GM23338 (cell line): ENCODE data around the gene TCERG1L. TPM values are rescaled to one million over a fixed set of nuclear protein-coding genes. Genes with fewer than 3 reads are reported as not detected.

Experiments
- ATAC-seq: fragments of 200-7000 bp; cut with Tn5 transposase; 3 replicates; pipeline ENCODE4 v1.9.1; 2020
- DNase-seq: peaks from one replicate; pipeline ENCODE4 v3.0.0-alpha.2; 2015; ENCODE audit warnings: low spot score
- H2AFZ ChIP-seq: fragments of 200-600 bp; sonication (generic); 2 replicates; pipeline ENCODE4 v1.8.0; 2016; ENCODE audit warnings: antibody characterized with exemption, mild to moderate bottlenecking, moderate library complexity
- H3F3A ChIP-seq: fragments of 200-600 bp; sonication (generic); replicated peaks from 2 replicates; pipeline ENCODE4 v1.8.0; 2017; ENCODE audit warnings: antibody characterized with exemption, mixed run types, low read depth
- H3K27ac ChIP-seq: fragments of 200-600 bp; sonication (generic); 2 replicates; pipeline ENCODE4 v1.6.1; 2016; ENCODE audit warnings: low read depth
- H3K27me3 ChIP-seq: fragments of 200-600 bp; sonication (generic); 2 replicates; pipeline ENCODE4 v1.8.0; 2016; ENCODE audit warnings: mild to moderate bottlenecking, mixed run types, moderate library complexity; ENCODE audit not compliant: insufficient read depth
- H3K36me3 ChIP-seq: fragments of 200-600 bp; sonication (generic); 2 replicates; pipeline ENCODE4 v1.8.0; 2016; ENCODE audit warnings: mild to moderate bottlenecking; ENCODE audit not compliant: insufficient read depth
- H3K4me1 ChIP-seq: fragments of 200-600 bp; sonication (generic); 2 replicates; pipeline ENCODE4 v1.8.0; 2016; ENCODE audit warnings: mild to moderate bottlenecking, moderate library complexity; ENCODE audit not compliant: insufficient read depth
- H3K4me2 ChIP-seq: fragments of 200-600 bp; sonication (generic); 2 replicates; pipeline ENCODE4 v1.7.1; 2017; ENCODE audit warnings: mixed run types
- H3K4me3 ChIP-seq: fragments of 200-600 bp; sonication (generic); 2 replicates; pipeline ENCODE4 v1.6.1; 2016; ENCODE audit warnings: mixed run types
- H3K79me2 ChIP-seq: fragments of 200-600 bp; sonication (generic); replicated peaks from 2 replicates; pipeline ENCODE4 v1.8.0; 2017; ENCODE audit warnings: mild to moderate bottlenecking; ENCODE audit not compliant: insufficient read depth
- H3K9me2 ChIP-seq: fragments of 200-600 bp; sonication (generic); 2 replicates; pipeline ENCODE4 v1.8.0; 2017; ENCODE audit not compliant: insufficient read depth
- H4K20me1 ChIP-seq: fragments of 200-600 bp; sonication (generic); replicated peaks from 2 replicates; pipeline ENCODE4 v1.8.0; 2017; ENCODE audit warnings: mild to moderate bottlenecking; ENCODE audit not compliant: insufficient read depth
- H3K27ac Mint-ChIP-seq: 2 replicates; pipeline ENCODE4 v1.8.0; 2020; ENCODE audit warnings: inconsistent platforms, mild to moderate bottlenecking, moderate library complexity, mixed read lengths
- H3K27me3 Mint-ChIP-seq: 3 replicates; pipeline ENCODE4 v1.8.0; 2022; ENCODE audit warnings: low read depth, mild to moderate bottlenecking, moderate library complexity, mixed read lengths, inconsistent platforms; ENCODE audit not compliant: insufficient read depth, poor library complexity
- H3K36me3 Mint-ChIP-seq: 3 replicates; pipeline ENCODE4 v1.8.0; 2021; ENCODE audit warnings: low read depth, mild to moderate bottlenecking, inconsistent platforms, moderate library complexity, mixed read lengths
- H3K4me1 Mint-ChIP-seq: 3 replicates; pipeline ENCODE4 v1.8.0; 2020; ENCODE audit warnings: mild to moderate bottlenecking, inconsistent platforms, mixed read lengths
- H3K4me3 Mint-ChIP-seq: 3 replicates; pipeline ENCODE4 v1.8.0; 2021; ENCODE audit warnings: moderate library complexity, mild to moderate bottlenecking, inconsistent platforms, mixed read lengths
- H3K9me3 Mint-ChIP-seq: 3 replicates; pipeline ENCODE4 v1.8.0; 2020; ENCODE audit warnings: moderate library complexity, mild to moderate bottlenecking, inconsistent platforms, mixed read lengths
- CREB1 ChIP-seq: fragments of 250-450 bp; sonication (Bioruptor Pico); IDR thresholded peaks from 2 replicates; pipeline ENCODE4 v1.5.0; 2020; ENCODE audit warnings: low read depth, mild to moderate bottlenecking, moderate library complexity
- EZH2 ChIP-seq: fragments of 200-600 bp; sonication (generic); IDR thresholded peaks from one replicate; pipeline ENCODE4 v1.8.0; 2017; ENCODE audit warnings: antibody characterized with exemption, mild to moderate bottlenecking, low read depth; ENCODE audit not compliant: unreplicated experiment
- EZH2phosphoT487 ChIP-seq: fragments of 200-600 bp; sonication (generic); IDR thresholded peaks from one replicate; pipeline ENCODE4 v1.8.1; 2018; ENCODE audit warnings: antibody characterized with exemption; ENCODE audit not compliant: unreplicated experiment
- JUNB ChIP-seq: IDR thresholded peaks from one replicate; pipeline ENCODE4 v1.6.1; 2016; ENCODE audit warnings: antibody characterized with exemption; ENCODE audit not compliant: unreplicated experiment
- NANOG ChIP-seq: IDR thresholded peaks from 2 replicates; pipeline ENCODE4 v1.6.1; 2016; ENCODE audit warnings: antibody characterized with exemption, borderline replicate concordance
- POLR2AphosphoS5 ChIP-seq: IDR thresholded peaks from 2 replicates; pipeline ENCODE4 v1.6.1; 2016; ENCODE audit warnings: antibody characterized with exemption, low read depth
- STAT1 ChIP-seq: IDR thresholded peaks from one replicate; pipeline ENCODE4 v1.6.1; 2016; ENCODE audit warnings: antibody characterized with exemption; ENCODE audit not compliant: unreplicated experiment
- ZNF114 ChIP-seq: fragments of 250-450 bp; sonication (Bioruptor Pico); IDR thresholded peaks from 2 replicates; pipeline ENCODE4 v1.5.0; 2020; ENCODE audit warnings: mild to moderate bottlenecking, moderate library complexity
- ZNF331 ChIP-seq: fragments of 250-450 bp; sonication (Bioruptor Pico); IDR thresholded peaks from 2 replicates; pipeline ENCODE4 v1.5.0; 2020; ENCODE audit warnings: low read depth, mild to moderate bottlenecking, moderate library complexity
- polyA plus RNA-seq: library from polyadenylated mRNA; unstranded; fragments of >200 nt; fragmentation: Nextera tagmentation; extraction: Ambion mirVana; gene quantifications from 2 replicates; pipeline ENCODE4 v1.2.1, GENCODE V29; 2016
- total RNA-seq: library from RNA; depleted of rRNA; stranded (reverse); fragments of >200 nt; shearing (Covaris generic); gene quantifications from 2 replicates; pipeline ENCODE4 v1.2.3, GENCODE V29; 2014
- TF ChIP-seq, protein P1 (sequence below), 2 experiments: fragments of 200-600 bp in 1 of 2; sonication (generic) in 1 of 2; conservative IDR thresholded peaks; 2 replicates each; pipeline versions ENCODE4 v1.5.1 to v1.6.1; 2016 to 2017; ENCODE audit warnings: antibody characterized with exemption in 2 of 2, low read depth in 2 of 2, mild to moderate bottlenecking in 2 of 2, moderate library complexity in 1 of 2
- TF ChIP-seq, protein P2 (sequence below): IDR thresholded peaks from 2 replicates; pipeline ENCODE4 v1.6.1; 2016; ENCODE audit warnings: antibody characterized with exemption
- TF ChIP-seq, protein P3 (sequence below): IDR thresholded peaks from one replicate; pipeline ENCODE4 v1.6.1; 2018; ENCODE audit warnings: antibody characterized with exemption; ENCODE audit not compliant: unreplicated experiment
- TF ChIP-seq, protein P4 (sequence below): fragments of 250-450 bp; sonication (Bioruptor Pico); IDR thresholded peaks from 2 replicates; pipeline ENCODE4 v1.5.0; 2020; ENCODE audit warnings: mild to moderate bottlenecking, moderate library complexity

Gene TCERG1L
- total and polyA plus RNA-seq, 2 experiments from 2014 or later: 3.9 to 5.5 TPM

DNA sequence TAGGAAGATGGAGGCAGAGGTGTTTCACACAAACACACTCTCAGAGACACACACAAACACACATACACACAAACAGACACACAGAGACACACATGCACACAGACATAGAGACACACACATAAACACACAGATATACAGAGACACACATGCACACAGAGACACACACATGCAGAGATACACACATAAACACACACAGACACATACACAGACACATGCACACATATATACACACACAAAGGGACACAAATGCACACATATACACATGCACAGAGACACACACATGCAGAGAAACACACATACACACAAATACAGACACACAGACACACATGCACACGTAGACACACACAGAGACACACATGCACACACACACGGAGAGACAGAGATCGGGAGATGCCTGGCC, 163.3 kb downstream of the TCERG1L start:
- H3K9me2 ChIP-seq: no peaks in the 10 kb centered on the region
- peaks cover 6% of the 10 kb centered on the region; the same call in 1 of the 2 replicates for H3K36me3 ChIP-seq
- no peaks in the 10 kb centered on the region for H4K20me1 ChIP-seq
- Mint-ChIP-seq H3K4me3 (no peak overlapping the region), H3K9me3 (peaks cover 89% of the 10 kb centered on the region), H3K4me1 (peaks cover 6% of the 10 kb centered on the region), H3K36me3 (peaks cover 54% of the 10 kb centered on the region), H3K27ac (no peak overlapping the region), H3K27me3 (peaks cover 10% of the 10 kb centered on the region)
- no peaks in the 10 kb centered on the region for H3K27me3 ChIP-seq
- H3K4me3 ChIP-seq: no peak overlapping the region
- H3K4me2 ChIP-seq: no peak overlapping the region
- no peaks in the 10 kb centered on the region for H3K79me2 ChIP-seq
- no peak overlapping the region for H2AFZ ChIP-seq
- no peak for TF ChIP-seq EZH2phosphoT487
- TF ChIP-seq POLR2AphosphoS5: no peak
- no peak for TF ChIP-seq EZH2
- no peak for TF ChIP-seq ZNF114
- TF ChIP-seq STAT1: no peak
- TF ChIP-seq, protein P1, sequence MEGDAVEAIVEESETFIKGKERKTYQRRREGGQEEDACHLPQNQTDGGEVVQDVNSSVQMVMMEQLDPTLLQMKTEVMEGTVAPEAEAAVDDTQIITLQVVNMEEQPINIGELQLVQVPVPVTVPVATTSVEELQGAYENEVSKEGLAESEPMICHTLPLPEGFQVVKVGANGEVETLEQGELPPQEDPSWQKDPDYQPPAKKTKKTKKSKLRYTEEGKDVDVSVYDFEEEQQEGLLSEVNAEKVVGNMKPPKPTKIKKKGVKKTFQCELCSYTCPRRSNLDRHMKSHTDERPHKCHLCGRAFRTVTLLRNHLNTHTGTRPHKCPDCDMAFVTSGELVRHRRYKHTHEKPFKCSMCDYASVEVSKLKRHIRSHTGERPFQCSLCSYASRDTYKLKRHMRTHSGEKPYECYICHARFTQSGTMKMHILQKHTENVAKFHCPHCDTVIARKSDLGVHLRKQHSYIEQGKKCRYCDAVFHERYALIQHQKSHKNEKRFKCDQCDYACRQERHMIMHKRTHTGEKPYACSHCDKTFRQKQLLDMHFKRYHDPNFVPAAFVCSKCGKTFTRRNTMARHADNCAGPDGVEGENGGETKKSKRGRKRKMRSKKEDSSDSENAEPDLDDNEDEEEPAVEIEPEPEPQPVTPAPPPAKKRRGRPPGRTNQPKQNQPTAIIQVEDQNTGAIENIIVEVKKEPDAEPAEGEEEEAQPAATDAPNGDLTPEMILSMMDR (conservative IDR thresholded peaks at IDR 0.05; ENCODE audit: low read depth in 2 of 2): no peak
- no peak for TF ChIP-seq JUNB
- TF ChIP-seq NANOG: no peak
- TF ChIP-seq, protein P2, sequence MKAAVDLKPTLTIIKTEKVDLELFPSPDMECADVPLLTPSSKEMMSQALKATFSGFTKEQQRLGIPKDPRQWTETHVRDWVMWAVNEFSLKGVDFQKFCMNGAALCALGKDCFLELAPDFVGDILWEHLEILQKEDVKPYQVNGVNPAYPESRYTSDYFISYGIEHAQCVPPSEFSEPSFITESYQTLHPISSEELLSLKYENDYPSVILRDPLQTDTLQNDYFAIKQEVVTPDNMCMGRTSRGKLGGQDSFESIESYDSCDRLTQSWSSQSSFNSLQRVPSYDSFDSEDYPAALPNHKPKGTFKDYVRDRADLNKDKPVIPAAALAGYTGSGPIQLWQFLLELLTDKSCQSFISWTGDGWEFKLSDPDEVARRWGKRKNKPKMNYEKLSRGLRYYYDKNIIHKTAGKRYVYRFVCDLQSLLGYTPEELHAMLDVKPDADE: no peak
- no peak for TF ChIP-seq CREB1
- TF ChIP-seq ZNF331: no peak
- TF ChIP-seq, protein P3, sequence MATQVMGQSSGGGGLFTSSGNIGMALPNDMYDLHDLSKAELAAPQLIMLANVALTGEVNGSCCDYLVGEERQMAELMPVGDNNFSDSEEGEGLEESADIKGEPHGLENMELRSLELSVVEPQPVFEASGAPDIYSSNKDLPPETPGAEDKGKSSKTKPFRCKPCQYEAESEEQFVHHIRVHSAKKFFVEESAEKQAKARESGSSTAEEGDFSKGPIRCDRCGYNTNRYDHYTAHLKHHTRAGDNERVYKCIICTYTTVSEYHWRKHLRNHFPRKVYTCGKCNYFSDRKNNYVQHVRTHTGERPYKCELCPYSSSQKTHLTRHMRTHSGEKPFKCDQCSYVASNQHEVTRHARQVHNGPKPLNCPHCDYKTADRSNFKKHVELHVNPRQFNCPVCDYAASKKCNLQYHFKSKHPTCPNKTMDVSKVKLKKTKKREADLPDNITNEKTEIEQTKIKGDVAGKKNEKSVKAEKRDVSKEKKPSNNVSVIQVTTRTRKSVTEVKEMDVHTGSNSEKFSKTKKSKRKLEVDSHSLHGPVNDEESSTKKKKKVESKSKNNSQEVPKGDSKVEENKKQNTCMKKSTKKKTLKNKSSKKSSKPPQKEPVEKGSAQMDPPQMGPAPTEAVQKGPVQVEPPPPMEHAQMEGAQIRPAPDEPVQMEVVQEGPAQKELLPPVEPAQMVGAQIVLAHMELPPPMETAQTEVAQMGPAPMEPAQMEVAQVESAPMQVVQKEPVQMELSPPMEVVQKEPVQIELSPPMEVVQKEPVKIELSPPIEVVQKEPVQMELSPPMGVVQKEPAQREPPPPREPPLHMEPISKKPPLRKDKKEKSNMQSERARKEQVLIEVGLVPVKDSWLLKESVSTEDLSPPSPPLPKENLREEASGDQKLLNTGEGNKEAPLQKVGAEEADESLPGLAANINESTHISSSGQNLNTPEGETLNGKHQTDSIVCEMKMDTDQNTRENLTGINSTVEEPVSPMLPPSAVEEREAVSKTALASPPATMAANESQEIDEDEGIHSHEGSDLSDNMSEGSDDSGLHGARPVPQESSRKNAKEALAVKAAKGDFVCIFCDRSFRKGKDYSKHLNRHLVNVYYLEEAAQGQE: no peak
- TF ChIP-seq, protein P4, sequence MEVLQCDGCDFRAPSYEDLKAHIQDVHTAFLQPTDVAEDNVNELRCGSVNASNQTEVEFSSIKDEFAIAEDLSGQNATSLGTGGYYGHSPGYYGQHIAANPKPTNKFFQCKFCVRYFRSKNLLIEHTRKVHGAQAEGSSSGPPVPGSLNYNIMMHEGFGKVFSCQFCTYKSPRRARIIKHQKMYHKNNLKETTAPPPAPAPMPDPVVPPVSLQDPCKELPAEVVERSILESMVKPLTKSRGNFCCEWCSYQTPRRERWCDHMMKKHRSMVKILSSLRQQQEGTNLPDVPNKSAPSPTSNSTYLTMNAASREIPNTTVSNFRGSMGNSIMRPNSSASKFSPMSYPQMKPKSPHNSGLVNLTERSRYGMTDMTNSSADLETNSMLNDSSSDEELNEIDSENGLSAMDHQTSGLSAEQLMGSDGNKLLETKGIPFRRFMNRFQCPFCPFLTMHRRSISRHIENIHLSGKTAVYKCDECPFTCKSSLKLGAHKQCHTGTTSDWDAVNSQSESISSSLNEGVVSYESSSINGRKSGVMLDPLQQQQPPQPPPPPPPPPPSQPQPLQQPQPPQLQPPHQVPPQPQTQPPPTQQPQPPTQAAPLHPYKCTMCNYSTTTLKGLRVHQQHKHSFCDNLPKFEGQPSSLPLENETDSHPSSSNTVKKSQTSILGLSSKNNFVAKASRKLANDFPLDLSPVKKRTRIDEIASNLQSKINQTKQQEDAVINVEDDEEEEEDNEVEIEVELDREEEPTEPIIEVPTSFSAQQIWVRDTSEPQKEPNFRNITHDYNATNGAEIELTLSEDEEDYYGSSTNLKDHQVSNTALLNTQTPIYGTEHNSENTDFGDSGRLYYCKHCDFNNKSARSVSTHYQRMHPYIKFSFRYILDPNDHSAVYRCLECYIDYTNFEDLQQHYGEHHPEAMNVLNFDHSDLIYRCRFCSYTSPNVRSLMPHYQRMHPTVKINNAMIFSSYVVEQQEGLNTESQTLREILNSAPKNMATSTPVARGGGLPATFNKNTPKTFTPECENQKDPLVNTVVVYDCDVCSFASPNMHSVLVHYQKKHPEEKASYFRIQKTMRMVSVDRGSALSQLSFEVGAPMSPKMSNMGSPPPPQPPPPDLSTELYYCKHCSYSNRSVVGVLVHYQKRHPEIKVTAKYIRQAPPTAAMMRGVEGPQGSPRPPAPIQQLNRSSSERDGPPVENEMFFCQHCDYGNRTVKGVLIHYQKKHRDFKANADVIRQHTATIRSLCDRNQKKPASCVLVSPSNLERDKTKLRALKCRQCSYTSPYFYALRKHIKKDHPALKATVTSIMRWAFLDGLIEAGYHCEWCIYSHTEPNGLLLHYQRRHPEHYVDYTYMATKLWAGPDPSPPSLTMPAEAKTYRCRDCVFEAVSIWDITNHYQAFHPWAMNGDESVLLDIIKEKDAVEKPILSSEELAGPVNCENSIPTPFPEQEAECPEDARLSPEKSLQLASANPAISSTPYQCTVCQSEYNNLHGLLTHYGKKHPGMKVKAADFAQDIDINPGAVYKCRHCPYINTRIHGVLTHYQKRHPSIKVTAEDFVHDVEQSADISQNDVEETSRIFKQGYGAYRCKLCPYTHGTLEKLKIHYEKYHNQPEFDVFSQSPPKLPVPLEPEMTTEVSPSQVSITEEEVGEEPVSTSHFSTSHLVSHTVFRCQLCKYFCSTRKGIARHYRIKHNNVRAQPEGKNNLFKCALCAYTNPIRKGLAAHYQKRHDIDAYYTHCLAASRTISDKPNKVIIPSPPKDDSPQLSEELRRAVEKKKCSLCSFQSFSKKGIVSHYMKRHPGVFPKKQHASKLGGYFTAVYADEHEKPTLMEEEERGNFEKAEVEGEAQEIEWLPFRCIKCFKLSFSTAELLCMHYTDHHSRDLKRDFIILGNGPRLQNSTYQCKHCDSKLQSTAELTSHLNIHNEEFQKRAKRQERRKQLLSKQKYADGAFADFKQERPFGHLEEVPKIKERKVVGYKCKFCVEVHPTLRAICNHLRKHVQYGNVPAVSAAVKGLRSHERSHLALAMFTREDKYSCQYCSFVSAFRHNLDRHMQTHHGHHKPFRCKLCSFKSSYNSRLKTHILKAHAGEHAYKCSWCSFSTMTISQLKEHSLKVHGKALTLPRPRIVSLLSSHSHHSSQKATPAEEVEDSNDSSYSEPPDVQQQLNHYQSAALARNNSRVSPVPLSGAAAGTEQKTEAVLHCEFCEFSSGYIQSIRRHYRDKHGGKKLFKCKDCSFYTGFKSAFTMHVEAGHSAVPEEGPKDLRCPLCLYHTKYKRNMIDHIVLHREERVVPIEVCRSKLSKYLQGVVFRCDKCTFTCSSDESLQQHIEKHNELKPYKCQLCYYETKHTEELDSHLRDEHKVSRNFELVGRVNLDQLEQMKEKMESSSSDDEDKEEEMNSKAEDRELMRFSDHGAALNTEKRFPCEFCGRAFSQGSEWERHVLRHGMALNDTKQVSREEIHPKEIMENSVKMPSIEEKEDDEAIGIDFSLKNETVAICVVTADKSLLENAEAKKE (CRISPR knock-in tag): no peak
- H3K4me1 ChIP-seq: no peaks in the 10 kb centered on the region
- ATAC-seq (no peak), DNase-seq (no peak)
- H3F3A ChIP-seq: no peaks in the 10 kb centered on the region
- H3K27ac ChIP-seq: no peak overlapping the region
